Measurements from ENCODE around the gene ETF1.

- TF ChIP-seq POLR2A (IDR thresholded peaks at IDR 0.05) (no peak), CTCF (IDR thresholded peaks at IDR 0.05) (no peak)
Observed at GRCh38 chr5:138504799-138505198, 38.2 kb downstream of the ETF1 start.
